Amygdala (tissue), 56 donors: ENCODE results near the gene ZNF577.
A peak's percentile ranks its signal among the peaks of the same experiment; 100 is the strongest.
"Not testable (repeated sequence)": the region's sequence is repeated elsewhere in the genome, so short reads cannot be mapped to it uniquely, and the experiment has no call there.

Source experiments
- DNase-seq, 56 donors: peaks; one replicate each; lab custom pipeline; 2025; lab: John Stamatoyannopoulos, UW

ZNF577 gene

DNA sequence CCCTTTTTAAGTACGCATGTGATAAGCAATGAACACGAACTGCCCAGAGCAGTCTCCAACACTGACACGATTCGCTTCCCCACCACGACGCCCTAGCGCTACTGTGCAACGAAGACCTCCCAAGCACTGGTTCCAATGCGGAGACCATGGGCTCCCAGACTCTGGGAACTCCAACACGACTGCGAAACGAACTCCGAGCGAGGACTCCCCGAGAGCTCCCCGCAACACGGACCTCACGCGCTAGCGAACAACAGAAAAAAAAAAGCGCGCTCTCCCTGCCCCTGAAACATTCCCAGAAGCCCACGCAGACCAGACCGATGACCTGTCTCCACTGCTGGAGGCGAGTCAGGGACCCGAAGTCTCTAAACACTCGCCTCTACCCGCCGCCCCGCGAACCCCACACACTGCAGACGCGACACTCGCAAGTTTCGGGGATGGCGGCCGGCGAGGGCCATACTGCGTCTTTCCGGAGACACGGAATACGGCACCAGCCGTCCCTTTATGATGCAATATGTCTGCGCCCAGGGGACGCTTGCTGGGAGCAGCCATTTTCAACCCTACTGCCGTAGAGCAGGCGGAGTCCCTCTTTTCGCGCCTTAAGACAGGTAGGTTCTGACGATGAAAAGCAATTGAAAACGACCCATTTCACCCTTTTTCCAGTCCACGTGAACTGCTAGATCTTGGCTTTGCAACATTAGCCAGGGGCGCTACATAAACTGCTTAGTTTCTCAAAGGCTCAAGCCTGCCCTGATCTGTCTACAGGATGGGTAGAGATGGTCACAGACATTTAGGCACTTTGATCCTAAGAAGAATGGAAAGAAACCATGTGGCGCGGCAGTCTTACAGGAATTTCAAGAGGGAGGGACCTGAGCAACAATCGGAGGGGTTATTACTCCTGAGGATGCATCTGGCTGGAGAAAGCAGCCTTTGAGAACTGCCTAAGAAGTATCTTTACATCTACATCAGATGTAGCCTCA is at the start of gene ZNF577:
TSS of gene ZNF577 (minus strand) at position 430 of the 977 bp plus-strand sequence. CDS start 7,569 bp downstream, outside the sequence.
- peak in 55 of 56 donors; percentile 30 to 93 (median 77) for DNase-seq

DNA sequence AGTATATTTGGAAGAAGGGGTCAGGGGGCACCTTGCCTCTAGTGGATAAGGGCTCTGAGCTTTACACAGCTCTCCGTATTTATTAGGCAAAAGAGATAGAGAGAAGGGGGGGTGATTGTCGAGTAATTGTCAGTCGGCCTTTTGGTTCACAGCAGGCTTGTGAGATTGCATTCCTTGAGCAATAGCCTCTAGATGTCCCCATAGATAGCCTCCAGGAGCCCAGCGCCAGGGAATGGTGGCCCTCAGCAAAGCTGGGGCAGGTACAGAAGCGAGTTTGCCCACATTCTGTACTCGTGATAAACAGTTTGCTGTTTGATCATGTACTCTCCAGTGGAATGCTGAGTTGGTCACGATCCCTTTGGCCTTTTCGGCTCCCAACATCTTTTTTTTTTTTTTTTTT is 44.2 kb upstream of the ZNF577 start:
- DNase-seq = no peak

GRCh38 chr19:51927859-51928258 is 40.1 kb upstream of the ZNF577 start:
- no peak for DNase-seq

DNA sequence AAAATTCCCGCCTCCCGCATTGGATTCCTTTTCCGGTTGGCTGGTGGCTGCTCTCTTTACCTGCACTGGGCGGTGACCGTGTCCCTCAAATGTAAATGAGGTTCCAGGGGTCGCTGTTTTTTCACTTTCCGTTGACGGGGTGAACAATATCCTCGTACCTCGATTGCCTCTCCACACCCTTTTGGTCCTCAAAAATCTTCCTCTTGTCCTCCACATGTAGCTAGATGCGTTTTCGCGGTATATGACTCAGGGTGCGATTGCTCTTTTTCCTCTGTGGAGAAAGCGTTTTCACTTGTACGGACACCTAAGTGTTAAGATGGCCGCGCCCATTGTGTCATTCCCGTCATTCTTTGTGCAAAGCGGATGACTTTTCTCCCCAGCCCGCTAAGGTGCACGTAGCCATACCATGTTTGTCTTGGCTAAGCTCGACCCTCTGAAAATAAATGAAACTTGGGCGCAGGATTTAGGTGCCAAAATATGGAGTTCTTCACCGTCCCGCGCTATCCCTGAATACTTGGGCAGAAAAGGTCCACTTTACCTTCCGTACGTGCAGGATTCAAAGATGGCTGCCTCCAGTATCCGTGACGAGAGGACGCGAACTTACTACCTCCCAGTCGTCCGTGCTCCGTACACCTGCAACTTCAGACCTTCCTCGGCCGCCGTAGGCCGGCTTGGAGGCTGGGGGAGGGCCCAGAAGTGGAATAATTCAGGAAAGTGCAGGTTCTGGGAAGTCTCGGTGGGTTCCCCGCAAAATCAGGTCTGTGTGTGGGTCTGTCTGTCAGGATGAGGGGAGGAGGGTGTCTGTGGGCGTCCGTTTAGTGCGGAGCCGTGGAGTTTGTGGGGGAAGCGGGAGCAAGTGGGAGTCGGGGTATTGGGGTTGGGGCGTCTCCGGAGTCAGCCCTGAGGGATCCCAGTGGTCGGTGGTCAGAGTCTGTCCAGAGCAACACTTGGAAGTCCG is 39.3 kb upstream of the ZNF577 start, which contains the start of gene ZNF613:
TSS of gene ZNF613 (plus strand) at position 689 of the 958 bp plus-strand sequence. CDS start 8,749 bp downstream, outside the sequence.
- peak; percentile 49 to 97 (median 88) for DNase-seq

DNA sequence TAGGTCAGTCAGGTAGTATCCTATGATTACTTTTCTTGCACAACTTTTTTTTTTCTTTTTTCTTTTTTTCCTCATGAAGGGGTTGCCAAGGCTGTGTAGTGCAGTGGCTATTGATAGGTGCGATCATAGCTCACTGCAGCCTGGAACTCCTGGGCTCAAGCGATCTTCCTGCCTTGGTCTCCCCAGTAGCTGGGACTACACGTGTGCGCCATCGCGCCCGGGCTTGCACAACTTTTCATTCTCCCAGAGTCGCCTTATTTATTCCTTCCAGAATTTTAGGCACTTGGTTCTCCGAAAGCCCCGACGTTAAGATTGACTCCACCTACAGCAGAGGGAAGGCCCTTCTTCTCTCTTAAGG is 38.7 kb upstream of the ZNF577 start:
- no peak for DNase-seq

DNA sequence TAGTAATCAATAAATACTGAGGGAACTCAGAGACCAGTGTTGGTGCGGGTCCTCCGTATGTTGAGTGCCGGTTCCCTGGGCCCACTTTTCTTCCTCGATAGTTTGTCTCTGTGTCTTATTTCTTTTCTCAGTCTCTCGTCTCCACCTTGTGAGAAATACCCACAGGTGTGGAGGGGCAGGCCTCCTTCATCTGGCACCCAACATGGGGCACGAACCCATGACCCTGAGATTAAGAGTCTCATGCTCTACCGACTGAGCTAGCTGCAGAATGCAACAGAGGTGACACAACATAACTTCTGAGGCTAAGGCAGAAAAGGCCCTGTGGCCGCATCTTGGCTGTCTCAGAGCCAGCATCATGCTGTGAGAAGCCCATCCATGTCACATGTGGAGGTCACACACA is 34.2 kb upstream of the ZNF577 start:
- no peak for DNase-seq

- no peak for DNase-seq
Observed at GRCh38 chr19:51919606-51920005, 31.9 kb upstream of the ZNF577 start.

DNA sequence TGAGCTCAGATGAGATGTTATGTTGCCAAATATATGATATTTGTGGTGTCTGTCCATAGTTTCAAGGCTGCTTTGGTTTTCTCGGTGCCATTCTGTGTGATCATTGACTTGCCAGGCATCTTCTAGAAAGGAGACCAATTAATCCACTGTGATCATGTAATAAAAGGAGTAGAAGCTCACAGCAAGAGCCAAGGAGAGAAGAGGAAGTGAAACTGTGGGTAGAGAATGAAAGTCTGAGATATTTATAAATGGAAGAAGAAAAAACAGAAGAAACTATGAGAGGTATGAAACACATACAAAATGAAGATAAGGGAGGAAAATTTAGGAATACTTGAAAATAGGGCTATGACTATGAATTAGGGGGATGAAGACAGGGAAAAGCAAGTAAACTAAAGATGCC is 28.4 kb upstream of the ZNF577 start:
- no peak for DNase-seq

- DNase-seq = no peak
Observed at GRCh38 chr19:51915324-51915867, 27.6 kb upstream of the ZNF577 start.

GRCh38 chr19:51907981-51908380 is 20.2 kb upstream of the ZNF577 start:
- not testable (repeated sequence) for DNase-seq

GRCh38 chr19:51906108-51906507 is 18.4 kb upstream of the ZNF577 start:
- not testable (repeated sequence) for DNase-seq

- DNase-seq = not testable (repeated sequence)
Observed at GRCh38 chr19:51905639-51906038, 17.9 kb upstream of the ZNF577 start.

DNA sequence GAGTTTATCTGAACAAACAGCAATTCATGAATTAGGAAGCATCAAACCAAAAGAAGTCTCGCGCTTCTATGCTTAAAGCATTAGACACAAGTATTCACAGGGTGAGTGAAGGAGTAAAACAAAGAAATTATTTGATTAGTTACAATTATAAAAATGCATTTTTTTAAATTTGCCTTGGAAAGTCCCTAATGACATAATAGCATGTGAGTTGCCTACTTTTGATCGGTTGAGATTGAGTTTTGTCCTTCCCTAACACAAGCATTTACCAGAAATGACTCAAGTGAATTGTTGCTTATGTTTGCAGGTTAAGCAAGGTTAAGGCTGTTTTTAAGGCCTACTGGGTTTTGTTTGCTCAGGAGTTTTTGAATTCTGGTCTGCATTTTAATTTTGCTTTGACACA is 17.5 kb upstream of the ZNF577 start:
- DNase-seq = no peak

DNA sequence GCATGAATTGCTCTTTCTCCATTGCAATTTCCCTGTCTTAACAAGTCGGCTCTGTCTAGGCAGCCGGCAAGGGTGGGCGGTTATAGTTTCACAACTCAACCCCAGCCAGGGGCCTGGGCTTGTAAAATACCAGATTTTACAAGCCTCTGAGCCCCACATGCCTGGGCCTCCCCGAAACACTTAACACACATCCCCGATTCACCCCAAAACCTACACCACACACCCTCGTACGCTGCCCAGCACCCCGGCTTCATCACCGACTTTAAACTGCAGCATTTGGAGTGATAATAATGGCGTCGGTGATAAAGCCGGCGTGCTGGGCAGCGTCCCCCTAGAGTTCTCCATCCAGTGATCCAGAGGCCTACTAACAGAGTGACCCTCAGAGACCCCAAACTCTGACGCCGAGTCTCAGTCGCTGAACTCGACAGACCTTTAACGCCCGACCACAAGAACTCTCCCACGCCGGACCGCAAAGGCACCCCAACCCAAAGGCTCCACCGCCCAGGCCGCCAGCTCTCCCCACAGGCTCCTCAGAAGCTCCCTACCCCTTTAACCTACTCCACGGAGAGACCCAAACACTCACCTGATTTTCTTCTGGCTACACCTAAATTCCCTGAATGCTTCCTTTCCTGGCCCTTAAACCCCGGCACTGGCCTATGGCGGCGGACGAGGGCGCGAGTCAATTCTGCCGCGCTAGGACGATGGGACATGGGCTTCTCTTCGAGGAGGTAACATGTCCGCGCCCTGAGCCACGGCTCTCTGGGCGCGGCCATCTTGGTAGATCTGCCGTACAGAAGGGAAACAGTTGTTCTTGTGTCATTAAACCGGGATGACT is 16.8 kb upstream of the ZNF577 start, which contains the start of gene ZNF649:
TSS of gene ZNF649 (minus strand) at position 687 of the 835 bp plus-strand sequence. CDS start 4,910 bp downstream, outside the sequence.
- peak; percentile 8 to 86 (median 68) for DNase-seq

DNA sequence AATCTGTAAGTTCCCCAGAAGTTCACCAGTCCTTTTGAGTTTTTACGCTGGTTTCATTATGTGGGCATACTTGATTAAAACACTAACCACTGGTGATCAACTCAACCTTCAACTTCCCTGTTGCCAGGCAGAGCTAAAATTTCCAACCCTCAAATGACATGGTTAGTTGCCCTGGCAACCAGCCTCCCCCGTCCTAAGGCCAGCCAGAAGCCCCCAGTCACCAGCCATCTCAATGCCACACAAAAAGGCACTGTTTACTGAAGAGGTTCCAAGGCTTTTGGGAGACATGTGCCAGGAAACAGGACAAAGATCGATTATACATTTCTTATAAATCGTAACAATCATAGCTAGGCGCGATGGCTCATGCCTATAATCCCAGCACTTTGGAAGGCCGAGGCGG is 15.4 kb upstream of the ZNF577 start:
- peak in 32 of 56 donors; percentile 1 to 39 (median 8) for DNase-seq

DNA sequence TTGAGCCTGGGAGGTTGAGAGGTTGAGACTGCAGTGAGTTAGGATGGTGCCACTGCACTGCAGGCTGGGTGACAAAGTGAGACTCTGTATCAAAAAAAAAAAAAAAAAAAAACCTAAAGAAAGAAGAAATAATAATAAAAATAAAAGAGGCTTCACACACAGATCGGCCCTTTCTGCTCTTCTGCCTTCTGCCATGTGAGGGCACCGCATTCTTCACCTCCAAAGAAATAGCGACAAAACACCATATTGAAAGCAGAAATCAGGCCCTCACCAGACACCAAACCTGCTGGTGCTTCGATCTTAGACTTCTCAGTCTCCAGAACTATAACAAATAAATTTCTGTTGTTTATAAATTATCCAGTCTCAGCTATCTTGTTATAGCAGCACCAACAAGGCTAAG is 14.1 kb upstream of the ZNF577 start:
- DNase-seq = no peak

DNA sequence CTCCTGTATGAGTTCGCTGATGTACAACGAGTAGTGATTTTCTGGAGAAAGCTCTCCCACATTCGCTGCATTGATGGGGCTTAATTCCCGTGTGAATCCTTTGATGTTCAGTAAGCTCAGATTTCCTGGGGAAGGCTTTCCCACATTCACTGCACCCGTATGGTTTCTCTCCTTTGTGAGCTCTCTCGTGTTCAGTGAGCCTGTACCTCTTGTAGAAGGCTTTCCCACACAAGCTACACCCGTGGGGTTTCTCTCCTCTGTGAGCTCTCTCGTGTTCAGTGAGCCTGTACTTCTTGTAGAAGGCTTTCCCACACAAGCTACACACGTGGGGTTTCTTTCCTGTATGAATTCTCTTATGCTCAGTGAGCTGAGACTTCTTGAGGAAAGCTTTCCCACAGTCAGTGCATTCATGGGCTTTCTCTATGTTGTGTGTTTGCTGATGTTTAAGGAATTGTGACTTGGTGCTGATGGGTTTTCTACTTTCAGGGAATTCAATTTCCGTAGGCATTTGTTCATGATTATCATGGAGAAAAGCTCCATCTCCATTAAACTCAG is 3.5 kb upstream of the ZNF577 start:
- DNase-seq = no peak

DNA sequence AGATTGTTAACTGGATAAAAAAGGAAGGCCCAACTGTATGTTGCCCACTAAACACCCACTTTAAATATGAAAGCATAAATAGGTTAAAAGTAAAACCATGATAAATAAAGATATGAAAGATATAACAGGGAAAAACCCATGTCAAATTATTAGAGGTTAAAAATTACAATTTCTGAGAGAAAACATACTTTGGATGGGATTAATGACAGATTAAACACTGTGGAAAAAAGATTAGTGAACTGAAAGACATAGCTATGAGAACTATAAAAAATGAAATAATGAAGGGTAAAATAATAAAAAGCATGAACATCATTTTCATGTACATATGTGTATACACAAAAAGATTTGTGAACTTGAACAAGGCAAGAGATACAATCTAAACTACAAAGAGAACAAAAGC is 2.2 kb upstream of the ZNF577 start:
- DNase-seq = no peak

DNA sequence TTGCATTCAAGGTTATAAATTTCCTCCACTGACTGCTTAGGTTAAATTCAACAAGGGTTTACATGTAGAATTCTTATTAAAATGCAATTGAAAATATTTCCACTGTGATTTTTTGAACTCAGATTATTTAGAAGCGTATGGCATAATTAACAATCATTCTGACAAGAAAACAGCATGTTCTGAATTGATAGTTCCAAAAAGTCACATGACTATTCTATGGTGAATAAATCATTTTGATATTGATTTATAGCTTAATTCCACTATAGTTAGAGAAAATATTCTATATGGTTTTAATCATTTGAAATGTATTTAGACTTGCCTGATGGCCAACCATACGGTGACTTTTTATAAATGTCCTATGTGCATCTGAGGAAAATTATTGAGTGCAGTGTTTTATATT is 3.0 kb downstream of the ZNF577 start:
- DNase-seq = no peak
